SK-N-SH treated with all-trans-retinoic acid at 6 μM for 48 hours (cell line): ENCODE measurements around the gene THSD4.

Experiments used
- ATAC-seq: fragments of 200-7000 bp; cut with Tn5 transposase; 3 replicates; pipeline ENCODE4 v1.9.1; 2020; ENCODE audit warnings: mild to moderate bottlenecking, moderate library complexity
- ARNTL ChIP-seq: fragments of 450-650 bp; formaldehyde crosslinking; IDR thresholded peaks from 2 replicates; pipeline ENCODE4 v1.5.0; 2020; ENCODE audit warnings: low read depth, mild to moderate bottlenecking, moderate library complexity, borderline replicate concordance
- BACH2 ChIP-seq: fragments of 250-450 bp; sonication (Bioruptor Pico); IDR thresholded peaks from 2 replicates; pipeline ENCODE4 v1.9.0; 2021; ENCODE audit warnings: mild to moderate bottlenecking, borderline replicate concordance
- CSDC2 ChIP-seq: fragments of 250-450 bp; sonication (Bioruptor Pico); IDR thresholded peaks from 2 replicates; pipeline ENCODE4 v1.5.0; 2020; ENCODE audit warnings: mild to moderate bottlenecking, moderate library complexity
- ESRRG ChIP-seq: fragments of 250-450 bp; sonication (Bioruptor Pico); IDR thresholded peaks from 2 replicates; pipeline ENCODE4 v1.6.1; 2021; ENCODE audit warnings: mild to moderate bottlenecking
- GLIS3 ChIP-seq: fragments of 250-450 bp; sonication (Bioruptor Pico); IDR thresholded peaks from 2 replicates; pipeline ENCODE4 v1.5.0; 2020; ENCODE audit warnings: mild to moderate bottlenecking, moderate library complexity
- ISL1 ChIP-seq: fragments of 250-450 bp; sonication (Bioruptor Pico); IDR thresholded peaks from 2 replicates; pipeline ENCODE4 v2.1.2; 2022; ENCODE audit warnings: mild to moderate bottlenecking, moderate library complexity
- OSR1 ChIP-seq: fragments of 250-450 bp; sonication (Bioruptor Pico); IDR thresholded peaks from 2 replicates; pipeline ENCODE4 v1.8.0; 2022; ENCODE audit warnings: moderate library complexity, mild to moderate bottlenecking, inconsistent platforms
- PPARA ChIP-seq: fragments of 250-450 bp; sonication (Bioruptor Pico); IDR thresholded peaks from 2 replicates; pipeline ENCODE4 v1.5.0; 2020; ENCODE audit warnings: mild to moderate bottlenecking, borderline replicate concordance
- RARB ChIP-seq: fragments of 250-450 bp; sonication (Bioruptor Pico); IDR thresholded peaks from 2 replicates; pipeline ENCODE4 v1.8.0; 2021; ENCODE audit warnings: mild to moderate bottlenecking, moderate library complexity
- SNAI2 ChIP-seq: fragments of 250-450 bp; sonication (Bioruptor Pico); IDR thresholded peaks from 2 replicates; pipeline ENCODE4 v1.5.0; 2020; ENCODE audit warnings: mild to moderate bottlenecking, moderate library complexity
- TCF4 ChIP-seq: fragments of 250-450 bp; sonication (Bioruptor Pico); IDR thresholded peaks from 2 replicates; pipeline ENCODE4 v1.8.0; 2021; ENCODE audit warnings: mild to moderate bottlenecking, moderate library complexity, borderline replicate concordance
- TOX ChIP-seq: fragments of 250-450 bp; sonication (Bioruptor Pico); IDR thresholded peaks from 2 replicates; pipeline ENCODE4 v1.8.0; 2021; ENCODE audit warnings: mild to moderate bottlenecking, moderate library complexity, borderline replicate concordance
- ZC3H10 ChIP-seq: fragments of 250-450 bp; sonication (Bioruptor Pico); IDR thresholded peaks from 2 replicates; pipeline ENCODE4 v1.5.1; 2021; ENCODE audit warnings: mild to moderate bottlenecking, moderate library complexity
- ZFP3 ChIP-seq: fragments of 250-450 bp; sonication (Bioruptor Pico); IDR thresholded peaks from 2 replicates; pipeline ENCODE4 v1.5.0; 2020; ENCODE audit warnings: mild to moderate bottlenecking, moderate library complexity
- ZFP30 ChIP-seq: fragments of 450-650 bp; formaldehyde crosslinking; IDR thresholded peaks from 2 replicates; pipeline ENCODE4 v1.5.0; 2022; ENCODE audit warnings: mild to moderate bottlenecking, moderate library complexity
- ZNF565 ChIP-seq: fragments of 450-650 bp; formaldehyde crosslinking; conservative IDR thresholded peaks from 2 replicates; pipeline ENCODE4 v1.5.0; 2020; ENCODE audit warnings: low read depth, mild to moderate bottlenecking, moderate library complexity
- ZNF70 ChIP-seq: fragments of 450-650 bp; formaldehyde crosslinking; IDR thresholded peaks from 2 replicates; pipeline ENCODE4 v1.5.0; 2020; ENCODE audit warnings: mild to moderate bottlenecking, moderate library complexity
- ZNF8 ChIP-seq: fragments of 450-650 bp; formaldehyde crosslinking; IDR thresholded peaks from 2 replicates; pipeline ENCODE4 v1.5.0; 2020; ENCODE audit warnings: mild to moderate bottlenecking, moderate library complexity
- TF ChIP-seq, protein P1 (sequence below): fragments of 250-450 bp; sonication (Bioruptor Pico); IDR thresholded peaks from 2 replicates; pipeline ENCODE4 v1.8.0; 2021; ENCODE audit warnings: low read depth, mild to moderate bottlenecking, moderate library complexity, borderline replicate concordance
- TF ChIP-seq, protein P2 (sequence below): fragments of 250-450 bp; sonication (Bioruptor Pico); IDR thresholded peaks from 2 replicates; pipeline ENCODE4 v1.5.1; 2020; ENCODE audit warnings: low read depth, mild to moderate bottlenecking, moderate library complexity

THSD4 gene

GRCh38 chr15:71136793-71137518 is 21.7 kb downstream of the THSD4 start:
- TF ChIP-seq ZFP3 (CRISPR knock-in tag) (peak; percentile 63; the same call in 1 of the 2 replicates), OSR1 (CRISPR knock-in tag) (0 out of 2 replicates have a peak, but pooled peaks have one; percentile 30), ARNTL (CRISPR knock-in tag) (no peak)
- peak; percentile 70 for ATAC-seq

DNA sequence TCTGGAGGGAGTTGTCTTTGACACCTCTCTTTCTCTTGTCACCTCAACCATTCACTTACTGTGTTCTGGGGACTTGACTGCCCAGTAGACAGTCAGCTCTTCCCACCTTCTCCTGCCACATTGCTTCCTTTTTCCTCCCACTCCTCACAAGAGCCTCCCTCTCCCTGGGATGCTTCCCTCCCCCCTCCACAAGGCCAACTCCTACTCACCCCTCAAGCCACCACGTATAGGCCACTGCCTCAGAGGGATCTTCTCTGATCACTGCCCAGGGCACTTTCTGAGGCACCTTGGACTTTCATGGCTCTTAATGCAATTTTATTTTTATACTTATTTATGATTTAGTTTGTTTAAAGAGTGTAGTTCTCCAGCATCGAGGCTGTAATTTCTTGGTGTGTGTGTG is 23.2 kb downstream of the THSD4 start:
- TF ChIP-seq, protein P1, sequence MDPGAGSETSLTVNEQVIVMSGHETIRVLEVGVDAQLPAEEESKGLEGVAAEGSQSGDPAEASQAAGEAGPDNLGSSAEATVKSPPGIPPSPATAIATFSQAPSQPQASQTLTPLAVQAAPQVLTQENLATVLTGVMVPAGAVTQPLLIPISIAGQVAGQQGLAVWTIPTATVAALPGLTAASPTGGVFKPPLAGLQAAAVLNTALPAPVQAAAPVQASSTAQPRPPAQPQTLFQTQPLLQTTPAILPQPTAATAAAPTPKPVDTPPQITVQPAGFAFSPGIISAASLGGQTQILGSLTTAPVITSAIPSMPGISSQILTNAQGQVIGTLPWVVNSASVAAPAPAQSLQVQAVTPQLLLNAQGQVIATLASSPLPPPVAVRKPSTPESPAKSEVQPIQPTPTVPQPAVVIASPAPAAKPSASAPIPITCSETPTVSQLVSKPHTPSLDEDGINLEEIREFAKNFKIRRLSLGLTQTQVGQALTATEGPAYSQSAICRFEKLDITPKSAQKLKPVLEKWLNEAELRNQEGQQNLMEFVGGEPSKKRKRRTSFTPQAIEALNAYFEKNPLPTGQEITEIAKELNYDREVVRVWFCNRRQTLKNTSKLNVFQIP (CRISPR knock-in tag) = no peak
- TF ChIP-seq ZNF565 = no peak
- TF ChIP-seq, all 23 proteins: peak for 0
- ATAC-seq = no peak

DNA sequence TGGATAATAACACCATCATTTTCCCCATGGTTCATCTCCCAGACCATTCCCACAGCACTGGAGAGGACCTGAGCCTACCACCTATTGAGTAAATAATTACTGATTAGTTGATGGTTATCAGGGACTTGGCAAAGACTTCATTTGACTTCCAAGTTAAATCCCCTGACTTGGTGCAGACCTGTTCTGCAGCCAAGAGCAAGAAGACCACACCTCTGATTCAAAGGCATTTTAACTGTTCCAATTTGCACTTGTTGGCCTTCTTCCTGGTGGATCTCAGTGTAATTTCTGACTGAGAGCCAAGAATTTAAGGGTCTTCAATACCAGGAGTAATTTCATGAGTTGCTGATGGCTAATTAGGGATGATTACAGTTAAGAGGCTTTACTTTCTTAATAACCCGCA is 24.0 kb downstream of the THSD4 start:
- ATAC-seq = no peak
- TF ChIP-seq ZNF565 (no peak), ZNF70 (CRISPR knock-in tag) (no peak)

DNA sequence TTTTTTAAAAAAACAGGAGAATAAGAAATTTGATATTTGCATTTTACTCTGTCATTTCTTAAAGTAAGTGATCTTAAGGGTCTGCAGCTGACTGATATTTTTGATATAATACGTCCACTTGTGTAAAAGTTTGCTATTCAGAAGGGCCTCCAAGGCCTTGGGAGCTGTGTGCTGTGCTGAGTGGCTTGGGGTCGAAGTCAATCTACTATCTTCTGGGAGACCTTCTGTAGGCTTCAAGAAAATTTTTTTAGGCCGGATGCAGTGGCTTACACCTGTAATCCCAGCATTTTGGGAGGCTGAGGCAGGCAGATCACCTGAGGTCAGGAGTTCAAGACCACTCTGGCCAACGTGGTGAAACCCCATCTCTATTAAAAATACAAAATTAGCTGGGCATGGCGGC is 26.3 kb downstream of the THSD4 start:
- no peak for ATAC-seq
- TF ChIP-seq RARB (CRISPR knock-in tag) (no peak), PPARA (CRISPR knock-in tag) (no peak), CSDC2 (CRISPR knock-in tag) (no peak), ZNF565 (no peak), OSR1 (CRISPR knock-in tag) (no peak), ISL1 (CRISPR knock-in tag) (no peak)
- TF ChIP-seq, protein P2, sequence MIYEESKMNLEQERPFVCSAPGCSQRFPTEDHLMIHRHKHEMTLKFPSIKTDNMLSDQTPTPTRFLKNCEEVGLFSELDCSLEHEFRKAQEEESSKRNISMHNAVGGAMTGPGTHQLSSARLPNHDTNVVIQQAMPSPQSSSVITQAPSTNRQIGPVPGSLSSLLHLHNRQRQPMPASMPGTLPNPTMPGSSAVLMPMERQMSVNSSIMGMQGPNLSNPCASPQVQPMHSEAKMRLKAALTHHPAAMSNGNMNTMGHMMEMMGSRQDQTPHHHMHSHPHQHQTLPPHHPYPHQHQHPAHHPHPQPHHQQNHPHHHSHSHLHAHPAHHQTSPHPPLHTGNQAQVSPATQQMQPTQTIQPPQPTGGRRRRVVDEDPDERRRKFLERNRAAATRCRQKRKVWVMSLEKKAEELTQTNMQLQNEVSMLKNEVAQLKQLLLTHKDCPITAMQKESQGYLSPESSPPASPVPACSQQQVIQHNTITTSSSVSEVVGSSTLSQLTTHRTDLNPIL (CRISPR knock-in tag) = no peak
- TF ChIP-seq, all 23 proteins: peak for 0

- ATAC-seq = no peak
- TF ChIP-seq TOX (no peak), RARB (CRISPR knock-in tag) (no peak), ARNTL (CRISPR knock-in tag) (no peak), CSDC2 (CRISPR knock-in tag) (no peak)
- TF ChIP-seq, protein P1 (CRISPR knock-in tag) = no peak
Observed at GRCh38 chr15:71142780-71143179, 27.5 kb downstream of the THSD4 start.

DNA sequence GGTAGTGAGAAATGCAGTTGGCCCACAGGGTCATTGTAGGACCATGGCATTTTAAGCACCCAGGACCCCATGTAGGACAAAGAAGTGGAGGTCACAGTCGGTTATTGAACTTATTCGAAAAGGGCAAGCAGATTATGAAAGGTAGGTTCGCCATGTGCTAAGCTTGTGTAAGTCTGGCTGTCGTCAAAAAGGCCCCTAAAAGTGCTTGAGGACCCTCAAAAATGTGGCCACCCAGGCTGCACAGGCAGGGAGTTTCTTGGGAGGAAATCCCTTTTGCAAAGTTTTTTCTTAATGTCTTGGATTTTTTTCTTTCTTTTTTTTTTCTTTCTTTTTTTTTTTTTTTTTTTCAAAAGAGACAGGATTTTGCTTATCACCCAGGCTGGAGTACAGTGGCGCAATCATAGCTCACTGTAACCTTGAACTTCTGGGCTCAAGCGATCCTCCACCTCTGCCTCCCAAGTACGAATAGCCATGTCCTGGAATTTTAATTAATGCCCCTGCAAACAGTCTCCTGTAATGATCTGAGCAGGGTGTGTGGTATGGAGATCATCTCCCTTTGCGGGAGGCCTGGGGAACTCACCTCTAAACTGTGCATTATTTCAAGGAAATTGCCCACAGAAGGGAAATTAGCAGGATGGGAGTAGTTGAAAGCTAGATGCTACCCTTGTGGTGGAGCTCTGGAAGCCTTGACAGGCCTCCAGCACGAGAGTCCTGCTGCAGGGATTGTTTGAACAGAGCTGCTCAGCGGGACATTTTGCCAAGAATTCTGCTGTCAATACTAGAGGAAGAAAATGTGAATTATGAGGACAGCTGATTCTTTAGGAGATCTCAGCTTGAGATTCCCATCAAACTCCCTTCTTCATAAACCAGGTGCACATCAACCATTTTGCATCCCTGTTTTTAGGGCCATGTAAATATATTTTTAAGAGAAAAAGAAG is 28.4 kb downstream of the THSD4 start:
- no peak; the same call in 2 of the 3 replicates for ATAC-seq
- TF ChIP-seq, protein P1 (CRISPR knock-in tag) = no peak
- no peak for TF ChIP-seq ZNF70 (CRISPR knock-in tag)
- TF ChIP-seq ZFP3 (CRISPR knock-in tag) = no peak

- TF ChIP-seq, protein P2 (CRISPR knock-in tag) = no peak
- TF ChIP-seq PPARA (CRISPR knock-in tag) = no peak
- TF ChIP-seq GLIS3 (CRISPR knock-in tag) = no peak
- TF ChIP-seq BACH2 (CRISPR knock-in tag) = no peak
- TF ChIP-seq ZFP30 = no peak
- TF ChIP-seq ZNF70 (CRISPR knock-in tag) = no peak
- no peak for TF ChIP-seq CSDC2 (CRISPR knock-in tag)
- TF ChIP-seq ZNF8 (CRISPR knock-in tag) = no peak
- no peak for TF ChIP-seq ZFP3 (CRISPR knock-in tag)
- TF ChIP-seq ZC3H10 (CRISPR knock-in tag) = no peak
- TF ChIP-seq ESRRG (CRISPR knock-in tag) = no peak
- TF ChIP-seq TCF4 (CRISPR knock-in tag) = no peak
- no peak for TF ChIP-seq ARNTL (CRISPR knock-in tag)
- no peak for TF ChIP-seq RARB (CRISPR knock-in tag)
- TF ChIP-seq TOX = no peak
- no peak for TF ChIP-seq SNAI2 (CRISPR knock-in tag)
- no peak for ATAC-seq
Observed at GRCh38 chr15:71145648-71146047, 30.4 kb downstream of the THSD4 start.
